ENCODE results near the gene CACNA1F.

Gene CACNA1F

DNA sequence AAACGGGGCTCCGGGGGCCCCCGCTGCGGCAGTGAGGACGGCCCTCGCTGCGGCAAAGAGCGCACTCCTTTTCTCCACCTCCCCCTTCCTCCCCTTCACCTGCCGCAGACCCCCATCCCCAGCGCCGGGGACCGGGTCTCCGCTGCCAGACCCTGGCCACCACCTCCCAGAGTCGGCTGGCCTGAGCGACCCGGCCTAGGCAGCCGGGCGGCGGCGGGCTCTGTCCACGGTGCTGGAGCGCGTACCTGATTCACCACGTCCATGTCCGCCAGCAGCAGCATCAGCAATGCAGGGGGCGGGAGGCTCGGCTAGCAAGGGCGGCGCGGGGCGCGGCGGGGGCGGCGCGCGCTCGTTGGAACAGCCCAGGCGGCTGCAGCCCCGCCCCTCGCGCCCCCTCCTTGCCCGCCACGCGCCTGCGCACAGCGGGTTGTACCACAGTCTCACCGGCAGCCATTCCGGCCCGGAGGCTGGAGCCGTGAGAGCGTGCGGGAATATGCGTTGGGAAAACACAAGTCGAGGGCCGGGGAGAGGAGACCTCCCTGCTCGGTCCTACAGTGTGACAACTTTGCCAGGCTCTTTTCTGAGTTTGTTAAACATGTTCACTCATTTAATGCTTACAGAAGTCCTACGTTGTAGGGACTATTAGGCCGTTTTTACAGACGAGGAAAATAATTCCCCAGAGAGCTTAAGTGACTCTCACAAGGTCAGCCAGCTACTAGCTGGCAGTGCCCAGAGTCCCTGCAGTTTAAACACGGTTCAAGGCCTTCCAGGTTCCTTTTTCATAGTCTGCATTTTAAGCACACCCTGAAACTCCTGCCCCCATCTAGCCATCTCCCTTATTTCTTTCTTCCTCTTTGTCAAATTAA is 33.0 kb downstream of the CACNA1F start, which contains the start of gene SYP:
Gene SYP, minus strand, starts transcription at position 288 of the 866 bp plus-strand sequence. Its CDS starts 7 bp downstream, at position 281.
- in situ Hi-C loops (cut with MboI; ENCODE audit: low sequenced_read_pairs): no loop called here

- in situ Hi-C loops (cut with MboI; ENCODE audit: low sequenced_read_pairs): no loop called here
These were observed 33.9 kb downstream of the CACNA1F start for GRCh38 chrX:49199315-49199595.

DNA sequence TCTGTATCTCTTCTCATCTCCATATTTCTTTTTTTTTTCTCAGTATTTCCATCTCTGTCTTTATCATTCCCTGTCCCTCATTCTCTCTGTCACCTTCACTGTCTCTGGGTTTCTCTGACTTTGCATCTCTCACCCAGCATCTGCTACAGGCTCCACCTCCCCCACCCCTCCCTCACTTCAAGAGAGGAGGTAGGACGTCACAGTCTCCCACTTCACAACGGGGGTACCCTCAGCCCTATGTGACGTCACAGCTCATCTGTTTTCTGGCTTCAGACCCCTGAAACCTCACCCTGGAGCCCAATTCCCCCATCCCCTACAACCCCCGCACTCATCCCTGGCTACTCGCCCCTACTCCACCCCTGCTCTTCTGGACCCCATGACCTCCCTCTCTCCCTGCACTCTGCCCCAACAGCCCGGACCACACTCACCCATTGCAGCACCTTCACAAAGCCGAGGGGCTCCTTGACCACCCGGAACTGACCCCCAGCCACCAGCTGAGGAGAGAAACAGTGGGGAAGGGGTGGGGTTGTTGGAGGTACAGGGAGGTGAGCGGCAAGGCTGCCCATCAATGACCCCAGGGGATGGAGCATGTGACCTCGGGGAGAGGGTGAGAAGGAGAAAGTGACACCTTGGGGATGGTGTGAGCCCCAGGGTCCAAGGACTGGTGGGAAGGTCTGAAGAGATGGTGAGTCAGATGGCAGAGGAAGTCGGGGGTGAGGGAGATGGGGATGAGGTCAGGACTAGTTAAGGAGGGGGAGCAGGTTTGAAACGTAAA is 34.4 kb downstream of the CACNA1F start:
- in situ Hi-C loops (cut with MboI; ENCODE audit: low sequenced_read_pairs): no loop called here

GRCh38 chrX:49197543-49198087 is 35.5 kb downstream of the CACNA1F start:
- in situ Hi-C loops (cut with MboI; ENCODE audit: low sequenced_read_pairs): no loop called here

- in situ Hi-C loops (cut with MboI; ENCODE audit: low sequenced_read_pairs): no loop called here
These were observed 39.6 kb downstream of the CACNA1F start for GRCh38 chrX:49193542-49193964.

DNA sequence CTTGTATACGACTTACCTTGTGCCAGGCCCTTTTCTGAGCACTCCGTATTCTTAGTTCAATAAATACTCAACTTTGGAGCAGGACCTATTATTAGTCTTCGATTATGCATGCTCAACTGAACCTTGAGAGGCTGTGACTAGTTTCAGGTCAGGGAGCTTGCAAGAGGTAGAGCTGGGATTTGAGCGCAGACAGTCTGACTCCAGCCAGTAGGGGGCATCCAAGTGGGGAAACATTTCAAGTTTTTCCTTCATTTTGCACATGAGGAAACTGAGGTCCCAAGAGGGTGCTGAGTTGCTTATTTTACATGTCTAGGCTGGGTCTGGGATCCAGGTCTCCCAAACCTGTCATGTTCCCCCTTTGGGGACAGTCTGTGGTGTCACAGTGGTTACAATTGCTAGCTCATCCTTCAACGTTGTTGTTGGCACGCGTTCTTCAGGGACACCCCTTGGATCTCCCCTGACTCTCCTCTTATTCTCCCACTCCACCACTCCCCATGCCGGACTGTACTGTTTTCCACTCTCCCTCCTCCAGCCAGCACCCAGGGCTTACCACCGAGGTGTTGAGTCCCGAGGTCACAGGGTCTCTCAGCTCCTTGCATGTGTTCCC is 40.3 kb downstream of the CACNA1F start:
- in situ Hi-C loops (cut with MboI; ENCODE audit: low sequenced_read_pairs): no loop called here

GRCh38 chrX:49191574-49192011 is 41.5 kb downstream of the CACNA1F start:
- in situ Hi-C loops (cut with MboI; ENCODE audit: low sequenced_read_pairs): no loop called here

DNA sequence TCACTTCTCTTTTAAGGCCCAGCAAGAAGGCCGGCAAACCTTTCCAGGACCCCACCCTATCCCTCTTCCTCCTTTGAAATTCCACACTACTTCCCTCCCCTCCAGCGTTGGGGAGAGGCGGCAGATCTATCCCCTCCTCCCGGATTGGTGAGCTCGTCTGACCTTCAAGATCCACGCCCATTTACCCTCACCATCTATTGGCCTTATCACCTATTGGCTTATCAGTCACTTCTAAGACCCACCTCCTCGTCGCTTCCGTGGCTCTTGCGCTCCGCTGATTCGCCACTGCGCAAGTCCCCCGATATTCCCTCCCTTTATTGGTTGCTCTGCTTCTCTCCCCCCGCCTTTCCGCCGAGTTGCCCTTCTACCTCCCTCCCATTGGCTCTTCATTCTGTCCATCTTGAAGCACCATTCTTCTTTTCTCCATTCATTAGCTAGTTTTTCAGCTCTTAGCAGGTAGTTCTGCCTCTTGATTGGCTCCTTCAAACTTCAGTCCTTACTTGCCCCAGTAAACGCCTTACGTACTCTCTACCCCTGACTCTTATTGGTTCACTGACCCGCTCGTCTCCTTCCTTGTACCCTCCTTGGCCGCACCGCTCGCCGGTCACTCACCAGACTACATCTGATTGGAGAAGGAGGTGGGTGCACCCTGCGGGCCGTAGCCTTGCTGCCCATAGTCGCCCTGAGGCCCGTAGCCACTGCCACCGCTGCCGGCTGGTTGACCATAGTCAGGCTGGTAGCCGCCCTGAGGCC is 42.1 kb downstream of the CACNA1F start:
- in situ Hi-C loops (cut with MboI; ENCODE audit: low sequenced_read_pairs): no loop called here

DNA sequence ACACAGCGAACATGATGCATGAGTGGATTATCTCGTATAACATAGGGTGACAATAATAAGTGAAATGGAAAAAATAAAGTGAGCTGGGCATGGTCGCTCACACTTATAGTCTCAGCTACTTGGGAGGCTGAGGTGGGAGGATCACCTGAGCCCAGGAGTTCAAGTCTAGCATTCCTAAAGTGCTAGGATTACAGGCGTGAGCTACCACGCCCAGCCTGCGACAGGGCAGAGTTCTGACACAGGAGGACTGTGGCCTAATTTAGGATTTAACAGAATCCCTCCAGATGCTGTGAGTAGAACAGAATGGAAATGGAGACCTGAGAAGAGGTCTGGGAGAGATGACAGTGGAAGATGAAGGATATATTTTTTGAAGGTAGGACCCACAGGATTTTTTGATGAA is 43.5 kb downstream of the CACNA1F start:
- in situ Hi-C loops (cut with MboI; ENCODE audit: low sequenced_read_pairs): no loop called here

GRCh38 chrX:49188468-49189076 is 44.6 kb downstream of the CACNA1F start:
- in situ Hi-C loops (cut with MboI; ENCODE audit: low sequenced_read_pairs): no loop called here

DNA sequence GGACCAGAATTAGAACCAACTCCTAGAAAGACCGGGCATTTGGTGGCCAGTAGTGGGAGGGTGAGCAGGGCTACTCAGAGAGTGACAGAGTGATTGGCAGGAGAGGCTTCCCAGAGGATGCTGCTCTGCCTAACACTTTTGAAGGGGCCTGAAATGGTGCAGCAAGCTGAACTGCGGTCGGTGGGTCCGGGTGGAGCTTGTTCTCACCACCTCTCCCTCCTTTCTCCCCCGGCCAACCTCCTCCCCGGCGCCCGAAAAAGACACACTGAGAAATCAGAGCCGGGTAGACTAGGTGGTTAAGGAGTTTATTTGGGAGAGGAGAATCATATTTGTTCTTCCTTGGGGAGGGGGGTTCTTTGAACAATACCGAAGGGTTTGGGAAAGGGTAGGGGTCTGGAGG is 45.6 kb downstream of the CACNA1F start:
- in situ Hi-C loops (cut with MboI; ENCODE audit: low sequenced_read_pairs): no loop called here

GRCh38 chrX:49187028-49187394 is 46.1 kb downstream of the CACNA1F start:
- in situ Hi-C loops (cut with MboI; ENCODE audit: low sequenced_read_pairs): no loop called here

- in situ Hi-C loops (cut with MboI; ENCODE audit: low sequenced_read_pairs): no loop called here
These were observed 46.8 kb downstream of the CACNA1F start, which contains the start of gene PRICKLE3 for GRCh38 chrX:49186125-49187027. Gene PRICKLE3 (minus strand): TSS chrX:49186373. CDS start chrX:49186297, 76 bp downstream.

DNA sequence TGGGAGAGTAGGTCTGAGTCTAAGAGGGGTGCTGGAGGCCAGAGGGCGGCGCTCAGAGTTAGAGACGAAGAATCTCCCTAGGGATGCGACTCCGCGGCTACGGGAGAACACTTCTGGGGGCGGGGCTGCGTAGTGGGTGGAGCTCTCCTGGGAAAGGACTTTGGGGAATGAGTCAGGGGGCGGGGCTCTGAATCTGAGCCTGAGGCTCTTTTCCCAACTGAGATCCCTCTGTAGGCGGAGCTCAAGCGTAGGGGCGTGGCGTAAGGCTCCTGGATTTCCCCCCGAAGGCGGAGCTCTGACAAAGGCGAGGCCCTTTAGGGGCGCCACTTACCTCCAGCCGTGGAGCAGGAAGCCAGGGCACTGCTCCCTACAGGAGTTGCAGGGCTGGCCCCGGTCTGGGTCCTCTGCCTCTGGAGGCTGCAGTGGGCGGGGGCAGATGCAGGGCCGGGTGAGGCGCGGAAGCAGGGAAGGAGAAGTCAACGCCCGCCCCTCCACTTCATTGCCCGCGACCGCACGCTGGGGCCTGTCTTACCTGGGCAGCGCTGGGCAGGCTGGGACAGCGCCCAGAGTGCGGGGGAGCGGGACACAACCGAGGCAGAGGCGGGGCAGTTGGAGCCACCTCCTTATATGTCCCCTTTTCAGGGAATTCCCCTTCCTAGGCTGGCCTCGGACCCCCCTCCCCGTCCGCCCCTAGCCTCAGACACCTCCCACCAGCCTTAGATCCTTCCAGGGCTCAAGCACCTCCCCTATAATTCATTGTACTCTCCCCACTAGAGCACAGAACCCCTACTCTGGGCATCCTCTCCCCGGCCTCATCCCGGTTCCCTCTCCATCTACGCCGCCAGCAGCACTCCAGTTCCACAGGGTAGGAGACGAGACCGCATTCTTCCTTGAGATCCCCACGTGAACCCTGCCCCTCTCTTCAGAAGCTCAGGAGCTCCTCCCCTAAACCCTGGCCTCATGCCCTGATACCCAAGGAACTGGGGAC is 48.6 kb downstream of the CACNA1F start:
- in situ Hi-C loops (cut with MboI; ENCODE audit: low sequenced_read_pairs): no loop called here

DNA sequence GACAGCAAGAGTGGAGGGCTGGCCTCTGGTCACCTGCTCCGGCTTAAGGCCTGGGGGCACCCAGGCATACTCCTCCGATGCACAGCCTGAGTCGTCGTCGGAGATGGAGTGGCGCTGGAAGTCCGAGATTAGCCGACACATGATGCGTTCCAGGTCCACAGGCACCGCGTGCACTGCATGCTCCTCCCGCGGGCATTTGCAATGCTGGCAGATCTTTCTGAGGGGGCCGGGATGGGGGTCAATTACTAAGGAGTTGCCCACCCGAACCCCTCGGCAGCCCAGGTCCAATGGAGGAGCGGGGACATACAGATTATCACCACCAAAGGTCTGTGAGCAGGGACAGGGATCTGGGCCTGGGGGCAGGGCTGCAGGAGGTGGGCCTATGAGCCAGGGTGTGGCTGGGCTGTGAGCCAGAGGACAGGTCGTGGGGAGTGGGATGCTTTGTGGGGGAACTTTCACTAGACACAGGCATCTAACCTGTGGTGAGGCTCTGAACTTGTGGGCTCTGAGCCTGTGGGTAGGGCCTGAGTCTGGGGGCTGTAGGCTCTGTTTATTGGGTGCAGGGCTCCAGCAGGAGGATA is 49.3 kb downstream of the CACNA1F start:
- in situ Hi-C loops (cut with MboI; ENCODE audit: low sequenced_read_pairs): no loop called here

GRCh38 chrX:49179358-49179757 is 53.8 kb downstream of the CACNA1F start:
- in situ Hi-C loops (cut with MboI; ENCODE audit: low sequenced_read_pairs): no loop called here

- in situ Hi-C loops (cut with MboI; ENCODE audit: low sequenced_read_pairs): no loop called here
These were observed 54.6 kb downstream of the CACNA1F start for GRCh38 chrX:49178537-49178936.
